Stimulated activated CD4-positive, alpha-beta T cell treated with anti-CD3 and anti-CD28 coated beads, Interleukin-12 subunit alpha, Interleukin-12 subunit beta, amount 100 ng/mL, for 48 hours (primary cell): ENCODE data around the gene ERG28.
"Not testable (repeated sequence)": the region's sequence is repeated elsewhere in the genome, so short reads cannot be mapped to it uniquely, and the experiment has no call there.

ENCODE experiments used
- DNase-seq, 3 donors: peaks; one replicate each; pipeline ENCODE4 v3.0.0-alpha.2; 2020; ENCODE audit warnings: low read depth in 2 of 3, low spot score in 1 of 3

Gene ERG28

GRCh38 chr14:75626863-75627262 lies 33.8 kb downstream of the ERG28 start:
- DNase-seq, result no peak

- DNase-seq, result no peak
Measured at GRCh38 chr14:75626396-75626795, 34.3 kb downstream of the ERG28 start.

GRCh38 chr14:75625034-75625433 lies 35.6 kb downstream of the ERG28 start:
- no peak for DNase-seq

- DNase-seq, result no peak
Measured at GRCh38 chr14:75619548-75619947, 41.1 kb downstream of the ERG28 start.

- DNase-seq, result no peak
Measured at GRCh38 chr14:75615200-75615599, 45.5 kb downstream of the ERG28 start.

- DNase-seq, result no peak
Measured at GRCh38 chr14:75614179-75614578, 46.5 kb downstream of the ERG28 start.

GRCh38 chr14:75612157-75612556 lies 48.5 kb downstream of the ERG28 start:
- DNase-seq, result no peak

GRCh38 chr14:75610834-75611233 lies 49.8 kb downstream of the ERG28 start:
- DNase-seq, result no peak

- DNase-seq, result no peak
Measured at GRCh38 chr14:75609606-75610475, 50.8 kb downstream of the ERG28 start.

- no peak for DNase-seq
Measured at GRCh38 chr14:75609116-75609515, 51.6 kb downstream of the ERG28 start.

GRCh38 chr14:75607842-75608640 lies 52.6 kb downstream of the ERG28 start:
- no peak for DNase-seq

GRCh38 chr14:75607044-75607443 lies 53.6 kb downstream of the ERG28 start:
- DNase-seq, result no peak

GRCh38 chr14:75605916-75606315 lies 54.8 kb downstream of the ERG28 start:
- no peak for DNase-seq

GRCh38 chr14:75604979-75605851 lies 55.5 kb downstream of the ERG28 start:
- DNase-seq, result no peak

GRCh38 chr14:75602503-75602902 lies 58.2 kb downstream of the ERG28 start:
- DNase-seq, result no peak

GRCh38 chr14:75601061-75601460 lies 59.6 kb downstream of the ERG28 start:
- not testable (repeated sequence) for DNase-seq

- DNase-seq, result not testable (repeated sequence)
Measured at GRCh38 chr14:75600100-75600499, 60.6 kb downstream of the ERG28 start.
